ENCODE measurements around the gene ID3. TPM values are rescaled to one million over a fixed set of nuclear protein-coding genes. Genes with fewer than 3 reads are reported as not detected.

The ID3 gene
- total and polyA plus RNA-seq, 4 experiments from 2014 or later = 8.9 to 98.0 (median 54.8) TPM

GRCh38 chr1:23530747-23531561 is 28.3 kb downstream of the ID3 start, which contains the start of gene E2F2:
Gene E2F2, minus strand, starts transcription at chr1:23531233. Its CDS starts 440 bp downstream, at chr1:23530793.
- no peaks in the 10 kb centered on the region for H3K36me3 Mint-ChIP-seq
- no peaks in the 10 kb centered on the region for H3K27me3 ChIP-seq (ENCODE audit: insufficient read depth, low read length)
- H3K27ac Mint-ChIP-seq = peak within 1 kb of the TSS; percentile 86 to 97 (median 94)
- H3K27me3 Mint-ChIP-seq = no peaks in the 10 kb centered on the region
- H3K4me3 ChIP-seq (ENCODE audit: low read length in 2 of 2) = peak within 1 kb of the TSS; percentile 40 to 64
- peaks cover 58 to 90% (median 80%) of the 10 kb centered on the region in 4 donors for H3K4me1 Mint-ChIP-seq
- H3K27ac ChIP-seq (ENCODE audit: low read depth, low read length) = peak within 1 kb of the TSS; percentile 60
- intact Hi-C loops (cut with micrococcal nuclease) = loop anchor here (1.0 to 2.0 kb wide), 4 partner anchors 28 to 187 kb away; partner anchors contain the start of genes ASAP3, HNRNPR and ID3
- peaks cover 82% of the 10 kb centered on the region for H3K4me1 ChIP-seq (ENCODE audit: insufficient read depth, low read length)
- CTCF ChIA-PET (ENCODE audit: partially characterized antibody) = interaction anchor here (1.0 to 30.3 kb wide), 7 partner anchors 8 to 107 kb away, joined by 3 to 924 read pairs (median 6); no protein-coding TSS in a partner anchor
- no peaks in the 10 kb centered on the region for H3K9me3 ChIP-seq (ENCODE audit: control insufficient read depth in 1 of 2, low read length in 2 of 2)
- H3K36me3 ChIP-seq (ENCODE audit: insufficient read depth, low read length) = no peaks in the 10 kb centered on the region
- peaks cover 0 to 3% (median 0%) of the 10 kb centered on the region in 8 donors for H3K9me3 Mint-ChIP-seq
- H3K4me3 Mint-ChIP-seq = peak within 1 kb of the TSS; percentile 90 to 96 (median 92)
- peak; percentile 78 to 86 (median 82) for DNase-seq
- POLR2A ChIA-PET (ENCODE audit: partially characterized antibody) = interaction anchor here (0.6 to 11.2 kb wide), 15 partner anchors 9 to 187 kb away, joined by 3 to 135 read pairs (median 6); partner anchors contain the start of genes ASAP3, HNRNPR and RPL11

GRCh38 chr1:23530087-23530746 is 29.1 kb downstream of the ID3 start:
- CTCF ChIA-PET (ENCODE audit: partially characterized antibody) = interaction anchor here (1.5 to 30.3 kb wide), 4 partner anchors 8 to 108 kb away, joined by 5 to 924 read pairs (median 82); no protein-coding TSS in a partner anchor

GRCh38 chr1:23529146-23530086 is 29.9 kb downstream of the ID3 start:
- ChIA-PET CTCF (ENCODE audit: partially characterized antibody) (interaction anchor here (1.3 to 30.3 kb wide), 11 partner anchors 9 to 109 kb away, joined by 3 to 924 read pairs (median 15); no protein-coding TSS in a partner anchor), POLR2A (ENCODE audit: partially characterized antibody) (interaction anchor here (0.9 to 11.2 kb wide), 16 partner anchors 8 to 185 kb away, joined by 3 to 135 read pairs (median 14); partner anchors contain the start of genes ASAP3, HNRNPR and TCEA3)
- Histone ChIP-seq H3K4me3 (ENCODE audit: low read length in 2 of 2) (peak overlapping the region; percentile 40 to 64), H3K4me1 (ENCODE audit: insufficient read depth, low read length) (peaks cover 92% of the 10 kb centered on the region), H3K36me3 (ENCODE audit: insufficient read depth, low read length) (no peaks in the 10 kb centered on the region), H3K9me3 (ENCODE audit: control insufficient read depth in 1 of 2, low read length in 2 of 2) (no peaks in the 10 kb centered on the region), H3K27ac (ENCODE audit: low read depth, low read length) (peak overlapping the region; percentile 60), H3K27me3 (ENCODE audit: insufficient read depth, low read length) (no peaks in the 10 kb centered on the region)
- H3K4me3 Mint-ChIP-seq = peak overlapping the region; percentile 80 to 93 (median 85)
- no peaks in the 10 kb centered on the region for H3K36me3 Mint-ChIP-seq
- no peak for DNase-seq
- intact Hi-C loops (cut with micrococcal nuclease) = loop anchor here (2.0 kb wide), 2 partner anchors 29 to 33 kb away; partner anchors contain the start of gene ID3
- H3K9me3 Mint-ChIP-seq = peaks cover 0 to 3% (median 0%) of the 10 kb centered on the region in 8 donors
- peak overlapping the region; percentile 88 to 97 (median 94) for H3K27ac Mint-ChIP-seq
- peaks cover 69 to 94% (median 84%) of the 10 kb centered on the region in 4 donors for H3K4me1 Mint-ChIP-seq
- H3K27me3 Mint-ChIP-seq = no peaks in the 10 kb centered on the region

More at GRCh38 chr1:23530087-23530746, 29.1 kb downstream of the ID3 start:
- Mint-ChIP-seq H3K36me3 (no peaks in the 10 kb centered on the region), H3K4me3 (peak overlapping the region; percentile 79 to 93 (median 85)), H3K27ac (peak overlapping the region in 5 of 7 donors; percentile 36 to 97 (median 93)), H3K27me3 (no peaks in the 10 kb centered on the region), H3K4me1 (peaks cover 65 to 90% (median 81%) of the 10 kb centered on the region in 4 donors), H3K9me3 (peaks cover 0 to 3% (median 0%) of the 10 kb centered on the region in 8 donors)
- peak overlapping the region; percentile 40 to 64 for H3K4me3 ChIP-seq (ENCODE audit: low read length in 2 of 2)
- no peaks in the 10 kb centered on the region for H3K27me3 ChIP-seq (ENCODE audit: insufficient read depth, low read length)
- POLR2A ChIA-PET (ENCODE audit: partially characterized antibody) = interaction anchor here (1.3 to 11.2 kb wide), 12 partner anchors 10 to 186 kb away, joined by 3 to 135 read pairs (median 22); partner anchors contain the start of genes ASAP3, HNRNPR and RPL11
- H3K4me1 ChIP-seq (ENCODE audit: insufficient read depth, low read length) = peaks cover 84% of the 10 kb centered on the region
- H3K36me3 ChIP-seq (ENCODE audit: insufficient read depth, low read length) = no peaks in the 10 kb centered on the region
- peak overlapping the region; percentile 60 for H3K27ac ChIP-seq (ENCODE audit: low read depth, low read length)
- H3K9me3 ChIP-seq (ENCODE audit: control insufficient read depth in 1 of 2, low read length in 2 of 2) = no peaks in the 10 kb centered on the region
- intact Hi-C loops (cut with micrococcal nuclease) = loop anchor here (2.0 kb wide), 2 partner anchors 29 to 33 kb away; partner anchors contain the start of gene ID3
- no peak for DNase-seq

GRCh38 chr1:23528250-23528978 is 30.9 kb downstream of the ID3 start:
- no peaks in the 10 kb centered on the region for H3K27me3 ChIP-seq (ENCODE audit: insufficient read depth, low read length)
- Mint-ChIP-seq H3K27me3 (no peaks in the 10 kb centered on the region), H3K4me1 (peaks cover 67 to 96% (median 86%) of the 10 kb centered on the region in 4 donors), H3K27ac (peak overlapping the region; percentile 88 to 97 (median 94)), H3K36me3 (no peaks in the 10 kb centered on the region), H3K4me3 (peak overlapping the region; percentile 80 to 93 (median 85)), H3K9me3 (peaks cover 0 to 3% (median 0%) of the 10 kb centered on the region in 8 donors)
- no peaks in the 10 kb centered on the region for H3K36me3 ChIP-seq (ENCODE audit: insufficient read depth, low read length)
- DNase-seq = peak; percentile 82 to 89 (median 84)
- intact Hi-C loops (cut with micrococcal nuclease) = loop anchor here (1.0 kb wide), 1 partner anchor 11 kb away; no protein-coding TSS in a partner anchor
- H3K4me1 ChIP-seq (ENCODE audit: insufficient read depth, low read length) = peaks cover 92% of the 10 kb centered on the region
- peak overlapping the region; percentile 14 to 53 for H3K4me3 ChIP-seq (ENCODE audit: low read length in 2 of 2)
- POLR2A ChIA-PET (ENCODE audit: partially characterized antibody) = interaction anchor here (0.9 to 11.2 kb wide), 20 partner anchors 9 to 409 kb away, joined by 3 to 135 read pairs (median 8); partner anchors contain the start of genes ASAP3, HNRNPR and TCEA3
- CTCF ChIA-PET (ENCODE audit: partially characterized antibody) = interaction anchor here (0.7 to 30.3 kb wide), 25 partner anchors 9 to 117 kb away, joined by 3 to 924 read pairs (median 3); partner anchors contain the start of genes ASAP3 and ID3
- H3K9me3 ChIP-seq (ENCODE audit: control insufficient read depth in 1 of 2, low read length in 2 of 2) = no peaks in the 10 kb centered on the region
- H3K27ac ChIP-seq (ENCODE audit: low read depth, low read length) = peak overlapping the region; percentile 60

- no peaks in the 10 kb centered on the region for H3K27me3 Mint-ChIP-seq
- Histone ChIP-seq H3K27ac (ENCODE audit: low read depth, low read length) (peak overlapping the region; percentile 60), H3K9me3 (ENCODE audit: control insufficient read depth in 1 of 2, low read length in 2 of 2) (no peaks in the 10 kb centered on the region), H3K4me3 (ENCODE audit: low read length in 2 of 2) (peak overlapping the region in 1 of 2 donors; percentile 53), H3K36me3 (ENCODE audit: insufficient read depth, low read length) (no peaks in the 10 kb centered on the region), H3K4me1 (ENCODE audit: insufficient read depth, low read length) (peaks cover 89% of the 10 kb centered on the region), H3K27me3 (ENCODE audit: insufficient read depth, low read length) (no peaks in the 10 kb centered on the region)
- peaks cover 0 to 3% (median 0%) of the 10 kb centered on the region in 8 donors for H3K9me3 Mint-ChIP-seq
- H3K36me3 Mint-ChIP-seq = no peaks in the 10 kb centered on the region
- no peak for DNase-seq
- POLR2A ChIA-PET (ENCODE audit: partially characterized antibody) = interaction anchor here (0.9 to 11.2 kb wide), 17 partner anchors 11 to 409 kb away, joined by 3 to 135 read pairs (median 11); partner anchors contain the start of genes ASAP3 and HNRNPR
- H3K27ac Mint-ChIP-seq = peak overlapping the region; percentile 88 to 97 (median 94)
- peaks cover 62 to 93% (median 83%) of the 10 kb centered on the region in 4 donors for H3K4me1 Mint-ChIP-seq
- intact Hi-C loops (cut with micrococcal nuclease) = loop anchor here (1.0 kb wide), 1 partner anchor 11 kb away; no protein-coding TSS in a partner anchor
- peak overlapping the region; percentile 80 to 93 (median 85) for H3K4me3 Mint-ChIP-seq
- CTCF ChIA-PET (ENCODE audit: partially characterized antibody) = interaction anchor here (0.8 to 30.3 kb wide), 24 partner anchors 8 to 118 kb away, joined by 3 to 924 read pairs (median 4); partner anchors contain the start of genes ASAP3 and ID3
Measured at GRCh38 chr1:23527900-23528249, 31.4 kb downstream of the ID3 start.
